Measurements from ENCODE around the gene TMTC2.

Gene TMTC2

DNA sequence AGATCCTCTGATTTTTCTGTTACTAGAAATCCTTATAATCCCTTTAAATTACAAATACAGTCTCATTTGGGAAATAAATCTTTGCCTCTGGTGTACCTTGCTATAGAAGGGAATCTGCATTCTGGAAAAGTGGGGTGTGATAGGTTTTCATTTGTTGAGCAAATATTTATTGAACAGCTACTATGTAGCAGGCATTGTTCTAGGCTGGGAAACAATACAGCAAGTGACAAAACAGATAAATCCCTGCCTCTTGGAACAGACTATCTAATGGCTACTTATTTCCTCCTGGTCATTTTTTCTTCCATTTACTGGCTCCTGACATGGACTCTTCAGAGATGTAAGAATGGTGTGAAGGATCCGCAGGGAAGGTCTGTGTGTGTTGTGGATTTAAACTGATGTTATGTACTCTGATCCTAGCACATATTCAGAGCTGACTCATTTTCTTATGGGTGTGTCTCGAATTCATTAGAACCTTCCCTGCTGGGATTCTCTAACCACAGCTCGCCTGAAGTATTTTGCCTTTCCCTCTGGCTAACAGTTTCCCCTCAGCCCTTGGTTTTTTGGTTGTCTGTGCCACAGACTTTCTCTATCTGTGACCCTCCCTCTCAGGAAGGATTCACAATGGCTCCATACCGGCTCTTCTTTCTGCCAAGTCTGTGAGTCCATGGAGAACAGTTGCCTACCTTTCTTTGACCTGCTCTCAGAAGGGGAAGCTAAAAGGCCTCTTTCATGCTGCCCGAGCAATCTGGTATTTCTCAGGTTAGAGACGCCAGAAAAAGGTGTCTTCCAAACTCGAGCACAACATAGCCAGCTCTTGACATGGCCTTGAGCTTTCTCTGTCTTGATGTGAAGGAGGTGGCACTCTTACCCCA is 53.7 kb downstream of the TMTC2 start:
- peak overlapping the region; percentile 23 for H2BK5ac ChIP-seq (ENCODE audit: low read depth, low read length, poor library complexity)
- no peak for DNase-seq
- no peak overlapping the region for H3K9ac ChIP-seq (ENCODE audit: low read length)
- H3K9me3 ChIP-seq (ENCODE audit: insufficient read depth, low read depth, low read length) = no peaks in the 10 kb centered on the region
- no peak overlapping the region for H3K4me2 ChIP-seq (ENCODE audit: low read length)
- no peak overlapping the region for H2AFZ ChIP-seq (ENCODE audit: insufficient read depth, low read length, poor library complexity)
- H3K4ac ChIP-seq (ENCODE audit: low read depth, low read length) = no peak overlapping the region
- peaks cover 3% of the 10 kb centered on the region in 2 experiments for H3K4me1 ChIP-seq (ENCODE audit: control insufficient read depth in 1 of 2, insufficient read depth in 2 of 2, low read length in 2 of 2)
- H3K4me3 ChIP-seq (ENCODE audit: low read depth, low read length) = no peak overlapping the region
- no peaks in the 10 kb centered on the region for H3K27me3 ChIP-seq (ENCODE audit: insufficient read depth, low read length)
- H3K79me1 ChIP-seq (ENCODE audit: low read length) = peaks cover 2% of the 10 kb centered on the region
- H3K14ac ChIP-seq (ENCODE audit: low read length) = no peak overlapping the region
- peak overlapping the region; percentile 28 for H3K27ac ChIP-seq (ENCODE audit: low read depth, low read length)
- H2AK5ac ChIP-seq (ENCODE audit: low read length) = no peak overlapping the region
- H4K91ac ChIP-seq (ENCODE audit: low read depth, low read length) = no peak overlapping the region
- no peaks in the 10 kb centered on the region for H3K79me2 ChIP-seq (ENCODE audit: control insufficient read depth, insufficient read depth, low read length, poor library complexity)
- H3K23ac ChIP-seq (ENCODE audit: low read length) = no peak overlapping the region
- H3K36me3 ChIP-seq (ENCODE audit: control insufficient read depth in 1 of 2, insufficient read depth in 2 of 2, low read length in 2 of 2) = peaks cover 3 to 6% of the 10 kb centered on the region in 2 experiments
- no peak overlapping the region for H3K18ac ChIP-seq (ENCODE audit: low read length)
- H4K12ac ChIP-seq (ENCODE audit: low read depth, low read length) = no peak overlapping the region
- H2BK12ac ChIP-seq (ENCODE audit: low read length) = no peak overlapping the region
- no CpG with 5 or more reads among the region's 7 CpGs for WGBS (ENCODE audit: extremely low coverage, insufficient coverage, insufficient read length)
- H2BK120ac ChIP-seq (ENCODE audit: insufficient read depth, low read length, poor library complexity) = peak overlapping the region; percentile 20
- H4K8ac ChIP-seq (ENCODE audit: low read depth, low read length) = no peak overlapping the region

DNA sequence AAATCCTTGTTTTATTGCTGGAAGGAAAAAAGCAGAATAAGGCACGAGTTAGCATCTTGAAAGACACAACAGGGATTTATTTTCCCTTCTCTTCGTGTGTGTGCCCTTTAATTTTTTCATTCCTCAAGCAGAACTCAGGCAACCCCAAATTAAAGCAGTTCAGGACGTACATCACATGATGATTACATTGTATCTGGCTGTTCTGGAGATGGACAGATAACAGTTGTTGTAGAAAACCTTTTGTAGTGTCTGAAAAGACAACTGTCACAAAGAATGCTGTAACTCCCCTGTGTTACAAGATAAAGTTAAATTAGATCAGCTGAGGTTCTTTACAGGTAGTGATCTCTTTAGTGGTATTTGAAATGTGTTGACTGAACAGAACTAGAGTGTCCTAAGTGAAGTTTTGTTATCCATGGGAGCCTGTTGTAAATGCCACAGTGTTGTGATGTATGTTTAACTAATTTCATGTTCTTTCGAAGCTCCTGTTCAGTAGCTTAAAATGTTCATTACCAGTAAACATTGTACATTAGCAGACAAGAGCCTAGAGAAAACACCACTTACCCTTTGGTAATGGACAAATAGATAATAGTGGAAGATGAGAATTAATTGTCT is 58.5 kb downstream of the TMTC2 start:
- Histone ChIP-seq H3K27ac (ENCODE audit: low read depth, low read length) (peak overlapping the region; percentile 51), H3K9ac (ENCODE audit: low read length) (no peak overlapping the region), H2AFZ (ENCODE audit: insufficient read depth, low read length, poor library complexity) (no peak overlapping the region), H4K8ac (ENCODE audit: low read depth, low read length) (no peak overlapping the region), H3K4me3 (ENCODE audit: low read depth, low read length) (no peak overlapping the region), H4K12ac (ENCODE audit: low read depth, low read length) (no peak overlapping the region), H3K9me3 (ENCODE audit: insufficient read depth, low read depth, low read length) (no peaks in the 10 kb centered on the region), H3K4ac (ENCODE audit: low read depth, low read length) (no peak overlapping the region), H2BK12ac (ENCODE audit: low read length) (no peak overlapping the region), H3K23ac (ENCODE audit: low read length) (no peak overlapping the region), H3K36me3 (ENCODE audit: control insufficient read depth in 1 of 2, insufficient read depth in 2 of 2, low read length in 2 of 2) (peaks cover 1 to 2% of the 10 kb centered on the region in 2 experiments), H2BK5ac (ENCODE audit: low read depth, low read length, poor library complexity) (no peak overlapping the region), H2BK120ac (ENCODE audit: insufficient read depth, low read length, poor library complexity) (no peak overlapping the region), H3K4me2 (ENCODE audit: low read length) (no peak overlapping the region), H4K91ac (ENCODE audit: low read depth, low read length) (no peak overlapping the region), H3K18ac (ENCODE audit: low read length) (no peak overlapping the region), H3K4me1 (ENCODE audit: control insufficient read depth in 1 of 2, insufficient read depth in 2 of 2, low read length in 2 of 2) (peaks cover 6% of the 10 kb centered on the region in 2 experiments), H3K27me3 (ENCODE audit: insufficient read depth, low read length) (no peaks in the 10 kb centered on the region), H3K14ac (ENCODE audit: low read length) (no peak overlapping the region), H3K79me1 (ENCODE audit: low read length) (peaks cover 2% of the 10 kb centered on the region), H2AK5ac (ENCODE audit: low read length) (no peak overlapping the region), H3K79me2 (ENCODE audit: control insufficient read depth, insufficient read depth, low read length, poor library complexity) (peaks cover 2% of the 10 kb centered on the region)
- DNase-seq = no peak
- no CpG with 5 or more reads among the region's 4 CpGs for WGBS (ENCODE audit: extremely low coverage, insufficient coverage, insufficient read length)

DNA sequence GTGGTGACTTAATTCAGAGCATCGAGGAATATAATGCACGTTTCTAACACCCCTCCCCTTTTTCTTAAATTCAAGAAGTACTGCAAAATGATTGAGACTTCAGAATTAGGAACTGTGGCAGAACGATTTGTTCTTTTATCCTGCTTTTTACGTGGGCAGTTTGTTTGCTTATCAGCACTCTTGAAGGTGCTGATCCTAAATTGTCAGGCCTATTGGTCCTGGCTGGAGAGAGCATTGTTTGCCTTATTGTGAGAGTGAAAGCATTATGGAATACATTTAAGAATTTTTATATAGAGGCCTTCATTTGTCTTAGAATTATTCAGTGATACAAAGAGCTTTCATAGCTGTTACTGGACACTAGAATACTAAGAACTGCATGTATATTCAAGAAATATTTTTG is 59.1 kb downstream of the TMTC2 start:
- H2AK5ac ChIP-seq (ENCODE audit: low read length) = no peak overlapping the region
- DNase-seq = no peak
- no peak overlapping the region for H2AFZ ChIP-seq (ENCODE audit: insufficient read depth, low read length, poor library complexity)
- no peak overlapping the region for H2BK5ac ChIP-seq (ENCODE audit: low read depth, low read length, poor library complexity)
- no peaks in the 10 kb centered on the region for H3K27me3 ChIP-seq (ENCODE audit: insufficient read depth, low read length)
- no peak overlapping the region for H3K4me3 ChIP-seq (ENCODE audit: low read depth, low read length)
- no peak overlapping the region for H3K4ac ChIP-seq (ENCODE audit: low read depth, low read length)
- H4K91ac ChIP-seq (ENCODE audit: low read depth, low read length) = no peak overlapping the region
- peaks cover under 1% of the 10 kb centered on the region for H3K79me1 ChIP-seq (ENCODE audit: low read length)
- H3K4me2 ChIP-seq (ENCODE audit: low read length) = no peak overlapping the region
- H3K27ac ChIP-seq (ENCODE audit: low read depth, low read length) = no peak overlapping the region
- H4K8ac ChIP-seq (ENCODE audit: low read depth, low read length) = no peak overlapping the region
- H3K23ac ChIP-seq (ENCODE audit: low read length) = no peak overlapping the region
- H3K79me2 ChIP-seq (ENCODE audit: control insufficient read depth, insufficient read depth, low read length, poor library complexity) = peaks cover 2% of the 10 kb centered on the region
- no peak overlapping the region for H4K12ac ChIP-seq (ENCODE audit: low read depth, low read length)
- no peak overlapping the region for H3K9ac ChIP-seq (ENCODE audit: low read length)
- no peak overlapping the region for H2BK12ac ChIP-seq (ENCODE audit: low read length)
- no CpG with 5 or more reads among the region's 4 CpGs for WGBS (ENCODE audit: extremely low coverage, insufficient coverage, insufficient read length)
- no peak overlapping the region for H2BK120ac ChIP-seq (ENCODE audit: insufficient read depth, low read length, poor library complexity)
- H3K36me3 ChIP-seq (ENCODE audit: control insufficient read depth in 1 of 2, insufficient read depth in 2 of 2, low read length in 2 of 2) = peaks cover 1 to 2% of the 10 kb centered on the region in 2 experiments
- H3K4me1 ChIP-seq (ENCODE audit: control insufficient read depth in 1 of 2, insufficient read depth in 2 of 2, low read length in 2 of 2) = peaks cover 3 to 6% of the 10 kb centered on the region in 2 experiments
- H3K14ac ChIP-seq (ENCODE audit: low read length) = no peak overlapping the region
- H3K9me3 ChIP-seq (ENCODE audit: insufficient read depth, low read depth, low read length) = no peaks in the 10 kb centered on the region
- H3K18ac ChIP-seq (ENCODE audit: low read length) = no peak overlapping the region

DNA sequence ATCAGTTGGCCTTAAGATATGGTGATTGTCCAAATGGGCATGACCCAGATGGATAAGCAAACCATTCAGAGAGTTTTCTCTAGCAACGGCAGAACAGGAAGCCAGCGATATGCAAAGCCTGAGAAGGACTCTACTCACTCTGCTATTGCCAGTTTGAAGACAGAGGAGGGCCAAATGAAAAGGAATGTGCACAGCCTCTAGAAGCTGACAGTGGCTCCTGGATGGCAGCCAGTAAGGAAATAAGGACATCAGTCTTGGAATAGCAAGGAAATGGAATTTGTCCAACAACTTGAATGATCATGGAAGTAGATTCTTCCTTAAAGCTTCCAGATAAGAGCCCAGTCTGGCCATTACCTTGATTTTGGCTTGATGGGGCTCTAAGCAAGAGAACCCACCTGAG is 60.0 kb downstream of the TMTC2 start:
- H3K14ac ChIP-seq (ENCODE audit: low read length) = no peak overlapping the region
- H3K23ac ChIP-seq (ENCODE audit: low read length) = no peak overlapping the region
- no CpG with 5 or more reads among the region's 2 CpGs for WGBS (ENCODE audit: extremely low coverage, insufficient coverage, insufficient read length)
- no peak overlapping the region for H4K8ac ChIP-seq (ENCODE audit: low read depth, low read length)
- no peak overlapping the region for H3K4me2 ChIP-seq (ENCODE audit: low read length)
- no peak overlapping the region for H3K9ac ChIP-seq (ENCODE audit: low read length)
- no peak overlapping the region for H3K27ac ChIP-seq (ENCODE audit: low read depth, low read length)
- H2BK120ac ChIP-seq (ENCODE audit: insufficient read depth, low read length, poor library complexity) = no peak overlapping the region
- H3K36me3 ChIP-seq (ENCODE audit: control insufficient read depth in 1 of 2, insufficient read depth in 2 of 2, low read length in 2 of 2) = peaks cover 1 to 2% of the 10 kb centered on the region in 2 experiments
- no peak for DNase-seq
- H3K79me2 ChIP-seq (ENCODE audit: control insufficient read depth, insufficient read depth, low read length, poor library complexity) = peaks cover 2% of the 10 kb centered on the region
- peak overlapping the region; percentile 54 for H3K4ac ChIP-seq (ENCODE audit: low read depth, low read length)
- H3K27me3 ChIP-seq (ENCODE audit: insufficient read depth, low read length) = no peaks in the 10 kb centered on the region
- H3K18ac ChIP-seq (ENCODE audit: low read length) = no peak overlapping the region
- H3K4me1 ChIP-seq (ENCODE audit: control insufficient read depth in 1 of 2, insufficient read depth in 2 of 2, low read length in 2 of 2) = peaks cover 3 to 6% of the 10 kb centered on the region in 2 experiments
- H2AFZ ChIP-seq (ENCODE audit: insufficient read depth, low read length, poor library complexity) = no peak overlapping the region
- no peak overlapping the region for H3K4me3 ChIP-seq (ENCODE audit: low read depth, low read length)
- H3K79me1 ChIP-seq (ENCODE audit: low read length) = no peaks in the 10 kb centered on the region
- no peak overlapping the region for H4K12ac ChIP-seq (ENCODE audit: low read depth, low read length)
- H2AK5ac ChIP-seq (ENCODE audit: low read length) = no peak overlapping the region
- H2BK5ac ChIP-seq (ENCODE audit: low read depth, low read length, poor library complexity) = no peak overlapping the region
- H3K9me3 ChIP-seq (ENCODE audit: insufficient read depth, low read depth, low read length) = no peaks in the 10 kb centered on the region
- H4K91ac ChIP-seq (ENCODE audit: low read depth, low read length) = no peak overlapping the region
- H2BK12ac ChIP-seq (ENCODE audit: low read length) = no peak overlapping the region
